ENCODE measurements around the gene MED29.

MED29 gene

GRCh38 chr19:39403331-39404312 lies 12.4 kb downstream of the MED29 start:
- in situ Hi-C loops (cut with HindIII; ENCODE audit: low sequenced_read_pairs), result no loop called here
- DNase-seq (ENCODE audit: low read depth, low spot score), result peak; percentile 99
- TF ChIP-seq CTCF (IDR thresholded peaks at IDR 0.05; ENCODE audit: low read depth, low read length), result no peak
- peak overlapping the region; percentile 32 for H3K4me3 ChIP-seq (ENCODE audit: low read depth, low read length)

DNA sequence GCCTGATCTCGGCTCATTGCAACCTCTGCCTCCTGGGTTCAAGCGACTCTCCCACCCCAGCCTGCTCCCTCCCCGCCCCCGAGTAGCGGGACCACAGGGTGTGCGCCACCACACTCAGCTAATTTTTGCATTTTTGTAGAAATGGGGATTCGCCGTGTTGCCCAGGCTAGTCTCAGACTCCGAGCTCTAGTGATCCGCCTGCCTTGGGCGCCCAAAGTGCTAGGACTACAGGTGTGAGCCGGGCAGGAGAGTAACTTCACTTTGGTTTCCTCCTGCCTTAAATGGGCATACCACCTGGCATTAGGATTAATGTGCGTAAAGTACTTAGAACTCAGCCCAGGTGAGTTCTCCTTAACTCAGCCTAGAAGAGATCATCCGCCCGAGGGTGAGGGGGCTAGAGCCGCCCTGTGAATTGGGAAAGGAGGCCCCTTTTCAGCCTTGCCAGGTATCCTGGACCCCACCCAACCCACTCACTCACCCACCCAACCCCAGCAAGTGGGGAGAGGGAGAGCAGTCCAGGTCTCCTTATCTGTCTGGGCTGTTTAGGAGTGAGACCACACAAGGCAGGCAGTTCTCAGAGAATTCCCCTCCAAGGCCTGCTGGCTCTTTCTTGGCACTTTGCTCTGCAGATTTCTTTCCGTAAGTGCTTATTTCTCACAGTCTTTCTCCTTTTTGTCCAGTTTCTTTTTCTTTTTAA lies 14.2 kb downstream of the MED29 start:
- in situ Hi-C loops (cut with HindIII; ENCODE audit: low sequenced_read_pairs), result no loop called here
- H3K4me3 ChIP-seq (ENCODE audit: low read depth, low read length), result no peak overlapping the region
- DNase-seq (ENCODE audit: low read depth, low spot score), result no peak
- no peak for TF ChIP-seq CTCF (IDR thresholded peaks at IDR 0.05; ENCODE audit: low read depth, low read length)

- TF ChIP-seq CTCF (IDR thresholded peaks at IDR 0.05; ENCODE audit: low read depth, low read length), result no peak
- no peak for DNase-seq (ENCODE audit: low read depth, low spot score)
- peak overlapping the region; percentile 98 for H3K4me3 ChIP-seq (ENCODE audit: low read depth, low read length)
- in situ Hi-C loops (cut with HindIII; ENCODE audit: low sequenced_read_pairs), result no loop called here
These were observed 14.9 kb downstream of the MED29 start for GRCh38 chr19:39405958-39406655.

GRCh38 chr19:39406656-39407409 lies 15.7 kb downstream of the MED29 start, which contains the start of gene ZFP36:
TSS of gene ZFP36 (plus strand) at chr19:39406847. CDS start at chr19:39406905, 58 bp downstream.
- DNase-seq (ENCODE audit: low read depth, low spot score), result peak; percentile 82
- peak within 1 kb of the TSS; percentile 98 for H3K4me3 ChIP-seq (ENCODE audit: low read depth, low read length)
- TF ChIP-seq CTCF (IDR thresholded peaks at IDR 0.05; ENCODE audit: low read depth, low read length), result peak; percentile 2
- in situ Hi-C loops (cut with HindIII; ENCODE audit: low sequenced_read_pairs), result no loop called here

GRCh38 chr19:39407410-39407659 lies 16.2 kb downstream of the MED29 start:
- H3K4me3 ChIP-seq (ENCODE audit: low read depth, low read length), result peak overlapping the region; percentile 98
- no peak for DNase-seq (ENCODE audit: low read depth, low spot score)
- TF ChIP-seq CTCF (IDR thresholded peaks at IDR 0.05; ENCODE audit: low read depth, low read length), result no peak
- in situ Hi-C loops (cut with HindIII; ENCODE audit: low sequenced_read_pairs), result no loop called here
